Upper lobe of left lung (tissue), 4 donors: ENCODE measurements around the gene SPTBN5.

Source experiments
- CTCF ChIP-seq, 6 experiments: fragments of 450-650 bp in 4 of 6; fragments of 200-600 bp in 2 of 6; sonication (generic) in 2 of 6; IDR thresholded peaks; one replicate each; pipeline ENCODE4 v1.5.1; 2016 to 2019; ENCODE audit warnings: antibody characterized with exemption in 6 of 6
- POLR2AphosphoS5 ChIP-seq, 2 donors: sonication (generic); formaldehyde crosslinking; IDR thresholded peaks; one replicate each; pipeline ENCODE4 v1.5.1; 2017; ENCODE audit warnings: antibody characterized with exemption in 2 of 2

DNA sequence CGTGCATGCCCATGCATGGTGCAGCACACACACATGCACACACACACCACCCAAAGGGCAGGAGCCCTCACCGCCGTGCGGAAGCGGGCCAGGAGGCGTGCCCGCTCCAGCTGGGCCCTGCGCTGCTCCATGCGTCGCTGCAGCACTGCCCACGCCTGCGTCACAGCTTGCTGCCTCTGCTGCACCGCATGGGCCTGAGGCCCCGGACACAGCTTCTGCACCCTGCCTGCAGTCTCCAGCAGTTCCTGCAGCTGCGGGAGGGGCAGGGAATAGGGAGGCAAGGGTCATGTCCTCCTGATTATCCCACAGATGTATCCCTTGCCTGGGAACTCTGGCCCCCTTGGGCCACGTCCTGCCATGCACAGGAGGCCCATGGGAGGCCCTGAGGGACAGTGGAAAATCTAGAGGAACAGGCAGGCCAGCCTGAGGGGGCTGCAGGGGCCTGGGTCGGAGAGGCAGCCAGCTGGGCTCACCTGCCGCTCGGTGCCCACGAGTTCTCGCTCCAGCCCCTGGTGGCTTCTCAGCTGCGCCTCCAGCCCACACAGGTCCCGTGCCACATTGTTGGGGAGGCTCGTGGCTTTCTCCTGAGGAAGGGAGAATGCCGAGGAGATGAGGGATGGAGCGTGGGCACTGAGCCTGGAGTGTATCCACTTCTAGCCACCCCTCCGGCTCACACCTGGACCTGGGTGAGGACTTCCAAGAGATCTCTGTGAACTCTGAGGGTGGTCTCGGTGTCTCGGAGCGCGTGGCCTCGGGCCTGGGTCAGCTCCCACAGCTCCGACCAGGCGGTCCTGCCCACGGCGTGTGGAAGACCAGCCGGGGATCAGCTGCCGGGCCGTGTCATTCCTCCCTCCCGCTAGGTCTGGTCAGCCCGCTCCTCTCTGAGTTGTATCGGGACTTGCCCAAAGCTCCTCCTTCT lies 23.8 kb downstream of the SPTBN5 start:
- TF ChIP-seq CTCF (IDR thresholded peaks at IDR 0.05), result no peak
- TF ChIP-seq POLR2AphosphoS5 (IDR thresholded peaks at IDR 0.05), result no peak
